ENCODE data around the gene RAB6C. TPM values are rescaled to one million over a fixed set of nuclear protein-coding genes. Genes with fewer than 3 reads are reported as not detected.
"Not testable (repeated sequence)": the region's sequence is repeated elsewhere in the genome, so short reads cannot be mapped to it uniquely, and the experiment has no call there.

RAB6C gene
- total and polyA plus RNA-seq, 2 of the 8 experiments (the other 6 are each of a cell fraction or from before 2014, with no cell fraction given): 0.03 to 0.09 TPM

GRCh38 chr2:129938850-129939471 is 40.5 kb upstream of the RAB6C start:
- FAIRE-seq; H3K27me3 ChIP-seq (replicated peaks in 1 of 4; ENCODE audit: control insufficient read depth in 3 of 4, extremely low read depth in 1 of 4, insufficient read depth in 3 of 4, low read length in 3 of 4); POLR2A ChIA-PET (ENCODE audit: partially characterized antibody); DNase-seq (ENCODE audit: low read depth in 1 of 2, low spot score in 2 of 2); H2BK20ac ChIP-seq (ENCODE audit: low read length); H2BK120ac ChIP-seq (replicated peaks; ENCODE audit: low read depth, low read length); H3K14ac ChIP-seq (ENCODE audit: insufficient read length); H4K8ac ChIP-seq (ENCODE audit: extremely low read depth, insufficient read depth, low read length); H3K79me1 ChIP-seq (ENCODE audit: low read depth, low read length); H3K23ac ChIP-seq (ENCODE audit: insufficient read length); H3K4ac ChIP-seq (replicated peaks; ENCODE audit: insufficient read length, low read depth, low read length); H4K91ac ChIP-seq (replicated peaks; ENCODE audit: insufficient read length, low read length); H3K79me2 ChIP-seq (ENCODE audit: control insufficient read depth in 1 of 2, insufficient read depth in 2 of 2, low read length in 2 of 2); H3K9me3 ChIP-seq (ENCODE audit: insufficient read depth in 2 of 2, low read depth in 1 of 2, low read length in 1 of 2); H2AFZ ChIP-seq (ENCODE audit: low read length); H2AK5ac ChIP-seq (ENCODE audit: low read depth, low read length); H3K23me2 ChIP-seq (ENCODE audit: low read depth, low read length); H3K4me1 ChIP-seq (replicated peaks in 1 of 4; ENCODE audit: control insufficient read depth in 3 of 4, insufficient read depth in 4 of 4, low read length in 3 of 4); H3K9ac ChIP-seq (replicated peaks in 1 of 4; ENCODE audit: extremely low read depth in 1 of 4, low read depth in 3 of 4, low read length in 3 of 4); H2BK5ac ChIP-seq (ENCODE audit: low read depth, low read length); H4K20me1 ChIP-seq (replicated peaks in 1 of 2; ENCODE audit: control insufficient read depth in 1 of 2, insufficient read depth in 2 of 2, low read length in 2 of 2); H3K18ac ChIP-seq (ENCODE audit: extremely low read depth, low read length); H4K5ac ChIP-seq (ENCODE audit: insufficient read length, low read depth, low read length); H2BK15ac ChIP-seq (ENCODE audit: low read length); H2BK12ac ChIP-seq (ENCODE audit: low read depth, low read length); H3K56ac ChIP-seq (replicated peaks; ENCODE audit: insufficient read length, low read depth, low read length); H3K4me3 ChIP-seq (ENCODE audit: extremely low read depth in 1 of 4, insufficient read depth in 2 of 4, low read depth in 3 of 4, low read length in 4 of 4); H3K27ac ChIP-seq (ENCODE audit: low read depth, low read length); H3K4me2 ChIP-seq (ENCODE audit: insufficient read depth in 1 of 2, low read depth in 2 of 2, low read length in 2 of 2); H3K36me3 ChIP-seq (ENCODE audit: control insufficient read depth in 2 of 4, insufficient read depth in 4 of 4, low read length in 3 of 4): not testable (repeated sequence)
- whole genome bisulfite sequencing, 2 experiments (ENCODE audit: extremely low coverage in 1 of 2, insufficient coverage in 1 of 2, insufficient read length in 1 of 2, insufficient replicate concordance in 2 of 2, low coverage in 1 of 2, low lambda C conversion rate in 2 of 2, missing lambda C conversion rate in 1 of 2): 92% methylated on average over 7 of the region's 7 CpGs; no CpG with 5 or more reads in 1 of the 2 experiments
- CTCF ChIA-PET (ENCODE audit: partially characterized antibody): interaction anchor here (1.4 kb wide), 1 partner anchor 14 kb away, joined by 3 read pairs; no protein-coding TSS in a partner anchor

DNA sequence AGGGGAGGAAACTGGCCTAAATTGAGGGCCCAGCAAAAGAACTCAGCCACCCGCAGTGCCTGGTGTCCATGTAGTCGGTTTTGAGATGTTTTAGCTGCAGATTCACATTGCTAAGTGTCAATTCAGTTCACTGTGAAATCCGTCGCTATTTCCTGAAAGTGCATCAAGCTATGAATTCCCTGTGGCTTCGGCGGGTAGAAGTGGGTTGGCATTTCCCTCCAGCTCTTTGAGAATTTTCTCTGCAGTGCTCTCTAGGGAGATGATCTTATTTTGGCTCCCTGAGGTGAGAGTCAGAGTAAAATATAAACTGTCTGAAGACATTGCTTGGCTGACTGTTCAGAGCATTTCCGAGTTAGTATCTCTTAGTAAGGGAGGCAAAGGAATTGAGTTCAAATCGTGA is 36.0 kb upstream of the RAB6C start:
- CTCF ChIA-PET (ENCODE audit: partially characterized antibody); H4K91ac ChIP-seq (replicated peaks; ENCODE audit: insufficient read length, low read length); H3K18ac ChIP-seq (ENCODE audit: extremely low read depth, low read length); H3K56ac ChIP-seq (replicated peaks; ENCODE audit: insufficient read length, low read depth, low read length); H2AFZ ChIP-seq (ENCODE audit: low read length); H3K9me3 ChIP-seq (ENCODE audit: insufficient read depth in 2 of 2, low read depth in 1 of 2, low read length in 1 of 2); H3K79me2 ChIP-seq (ENCODE audit: control insufficient read depth in 1 of 2, insufficient read depth in 2 of 2, low read length in 2 of 2); FAIRE-seq; H3K9ac ChIP-seq (replicated peaks in 1 of 4; ENCODE audit: extremely low read depth in 1 of 4, low read depth in 3 of 4, low read length in 3 of 4); DNase-seq (ENCODE audit: low read depth in 1 of 2, low spot score in 2 of 2); H2BK5ac ChIP-seq (ENCODE audit: low read depth, low read length); H2BK20ac ChIP-seq (ENCODE audit: low read length); H3K27me3 ChIP-seq (replicated peaks in 1 of 4; ENCODE audit: control insufficient read depth in 3 of 4, extremely low read depth in 1 of 4, insufficient read depth in 3 of 4, low read length in 3 of 4); H3K23ac ChIP-seq (ENCODE audit: insufficient read length); H3K14ac ChIP-seq (ENCODE audit: insufficient read length); H4K8ac ChIP-seq (ENCODE audit: extremely low read depth, insufficient read depth, low read length); H3K4me1 ChIP-seq (replicated peaks in 1 of 4; ENCODE audit: control insufficient read depth in 3 of 4, insufficient read depth in 4 of 4, low read length in 3 of 4); H2BK12ac ChIP-seq (ENCODE audit: low read depth, low read length); POLR2A ChIA-PET (ENCODE audit: partially characterized antibody); H2BK15ac ChIP-seq (ENCODE audit: low read length); H4K20me1 ChIP-seq (replicated peaks in 1 of 2; ENCODE audit: control insufficient read depth in 1 of 2, insufficient read depth in 2 of 2, low read length in 2 of 2); H3K23me2 ChIP-seq (ENCODE audit: low read depth, low read length); H3K27ac ChIP-seq (ENCODE audit: low read depth, low read length); H3K4ac ChIP-seq (replicated peaks; ENCODE audit: insufficient read length, low read depth, low read length); H2AK5ac ChIP-seq (ENCODE audit: low read depth, low read length); H4K5ac ChIP-seq (ENCODE audit: insufficient read length, low read depth, low read length); H3K4me2 ChIP-seq (ENCODE audit: insufficient read depth in 1 of 2, low read depth in 2 of 2, low read length in 2 of 2); H3K79me1 ChIP-seq (ENCODE audit: low read depth, low read length); H2BK120ac ChIP-seq (replicated peaks; ENCODE audit: low read depth, low read length); H3K36me3 ChIP-seq (ENCODE audit: control insufficient read depth in 2 of 4, insufficient read depth in 4 of 4, low read length in 3 of 4); H3K4me3 ChIP-seq (ENCODE audit: extremely low read depth in 1 of 4, insufficient read depth in 2 of 4, low read depth in 3 of 4, low read length in 4 of 4): not testable (repeated sequence)
- WGBS, 2 experiments (ENCODE audit: extremely low coverage in 1 of 2, insufficient coverage in 1 of 2, insufficient read length in 1 of 2, insufficient replicate concordance in 2 of 2, low coverage in 1 of 2, low lambda C conversion rate in 2 of 2, missing lambda C conversion rate in 1 of 2): 92% methylated on average over 8 of the region's 8 CpGs; no CpG with 5 or more reads in 1 of the 2 experiments
